H1 (cell line): ENCODE measurements around the gene ADK.

Experiments
- CHD1 ChIP-seq: IDR thresholded peaks from 2 replicates; pipeline ENCODE4 v1.6.1; 2012; ENCODE audit warnings: low read depth, low read length, improper control_type of control experiment
- CHD2 ChIP-seq: IDR thresholded peaks from 2 replicates; pipeline ENCODE4 v1.6.1; 2012; ENCODE audit warnings: low read length, improper control_type of control experiment
- EZH2 ChIP-seq: fragments of 200-600 bp; sonication (generic); IDR thresholded peaks from 2 replicates; pipeline ENCODE4 v1.7.1; 2012; ENCODE audit warnings: low read depth, mild to moderate bottlenecking, moderate library complexity, low read length, inconsistent platforms; ENCODE audit not compliant: severe bottlenecking
- HDAC2 ChIP-seq, 2 experiments: fragments of 300-600 bp in 1 of 2; sonication (generic) in 1 of 2; IDR thresholded peaks; 2 replicates each; pipeline ENCODE4 v1.6.1; 2011 to 2012; ENCODE audit warnings: low read depth in 2 of 2, low read length in 2 of 2, mild to moderate bottlenecking in 2 of 2, moderate library complexity in 2 of 2, borderline replicate concordance in 1 of 2, inconsistent platforms in 1 of 2
- JUN ChIP-seq: IDR thresholded peaks from 2 replicates; pipeline ENCODE4 v1.6.1; 2011; ENCODE audit warnings: low read depth, mild to moderate bottlenecking, improper control_type of control experiment, low read length
- KDM1A ChIP-seq: fragments of 200-600, 300-600 bp; sonication (generic); IDR thresholded peaks from 2 replicates; pipeline ENCODE4 v1.7.1; 2016; ENCODE audit warnings: mild to moderate bottlenecking, low read length, borderline replicate concordance
- RAD21 ChIP-seq, 2 experiments: IDR thresholded peaks in 1 of 2; conservative IDR thresholded peaks in 1 of 2; 2 replicates each; pipeline ENCODE4 v1.6.1; 2011; ENCODE audit warnings: low read depth in 2 of 2, low read length in 2 of 2, improper control_type of control experiment in 1 of 2, inconsistent platforms in 1 of 2, mild to moderate bottlenecking in 1 of 2, moderate library complexity in 1 of 2
- SAP30 ChIP-seq: fragments of 300-600 bp; sonication (generic); IDR thresholded peaks from 2 replicates; pipeline ENCODE4 v1.7.1; 2012; ENCODE audit warnings: low read length, moderate library complexity, mild to moderate bottlenecking, inconsistent platforms; ENCODE audit not compliant: insufficient read depth, insufficient replicate concordance
- ZNF274 ChIP-seq: IDR thresholded peaks from 2 replicates; pipeline ENCODE4 v1.7.0; 2012; ENCODE audit warnings: low read length, borderline replicate concordance; ENCODE audit errors: extremely low read depth
- TF ChIP-seq, protein P1 (sequence below), 3 experiments: IDR thresholded peaks; 1 replicate in 2 of 3; 2 replicates in 1 of 3; pipeline versions ENCODE4 v1.5.1 to v1.6.1; 2011; ENCODE audit warnings: low read length in 3 of 3, mild to moderate bottlenecking in 3 of 3, inconsistent platforms in 2 of 3, low read depth in 1 of 3, moderate library complexity in 1 of 3; ENCODE audit not compliant: insufficient read depth in 1 of 3; ENCODE audit errors: control extremely low read depth in 1 of 3

- TF ChIP-seq EZH2 (no peak), KDM1A (no peak), JUN (no peak), CHD2 (no peak), RAD21 (IDR thresholded peaks at IDR 0.05 in 1 of 2, conservative IDR thresholded peaks at IDR 0.05 in 1 of 2; ENCODE audit: low read depth in 2 of 2, low read length in 2 of 2) (no peak), CHD1 (no peak), SAP30 (no peak), ZNF274 (no peak), HDAC2 (IDR thresholded peaks at IDR 0.05; ENCODE audit: borderline replicate concordance in 1 of 2, low read depth in 2 of 2, low read length in 2 of 2) (no peak)
- TF ChIP-seq, protein P1, sequence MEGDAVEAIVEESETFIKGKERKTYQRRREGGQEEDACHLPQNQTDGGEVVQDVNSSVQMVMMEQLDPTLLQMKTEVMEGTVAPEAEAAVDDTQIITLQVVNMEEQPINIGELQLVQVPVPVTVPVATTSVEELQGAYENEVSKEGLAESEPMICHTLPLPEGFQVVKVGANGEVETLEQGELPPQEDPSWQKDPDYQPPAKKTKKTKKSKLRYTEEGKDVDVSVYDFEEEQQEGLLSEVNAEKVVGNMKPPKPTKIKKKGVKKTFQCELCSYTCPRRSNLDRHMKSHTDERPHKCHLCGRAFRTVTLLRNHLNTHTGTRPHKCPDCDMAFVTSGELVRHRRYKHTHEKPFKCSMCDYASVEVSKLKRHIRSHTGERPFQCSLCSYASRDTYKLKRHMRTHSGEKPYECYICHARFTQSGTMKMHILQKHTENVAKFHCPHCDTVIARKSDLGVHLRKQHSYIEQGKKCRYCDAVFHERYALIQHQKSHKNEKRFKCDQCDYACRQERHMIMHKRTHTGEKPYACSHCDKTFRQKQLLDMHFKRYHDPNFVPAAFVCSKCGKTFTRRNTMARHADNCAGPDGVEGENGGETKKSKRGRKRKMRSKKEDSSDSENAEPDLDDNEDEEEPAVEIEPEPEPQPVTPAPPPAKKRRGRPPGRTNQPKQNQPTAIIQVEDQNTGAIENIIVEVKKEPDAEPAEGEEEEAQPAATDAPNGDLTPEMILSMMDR (IDR thresholded peaks at IDR 0.05; ENCODE audit: control extremely low read depth in 1 of 3, insufficient read depth in 1 of 3, low read depth in 1 of 3, low read length in 3 of 3) = no peak
These were observed 27.9 kb upstream of the ADK start for GRCh38 chr10:74123081-74123480.
